ENCODE measurements around the gene CCDC8. TPM values are rescaled to one million over a fixed set of nuclear protein-coding genes. Genes with fewer than 3 reads are reported as not detected.

Gene CCDC8
- total RNA-seq, 1 experiment from 2014 or later: 27.5 TPM

- Histone ChIP-seq H3K23ac (ENCODE audit: insufficient read length, low read depth, low read length) (no peak overlapping the region), H2BK15ac (ENCODE audit: low read depth, low read length) (no peak overlapping the region), H2AFZ (ENCODE audit: low read length) (no peak overlapping the region), H2BK120ac (ENCODE audit: low read depth, low read length, poor library complexity, severe bottlenecking) (no peak overlapping the region), H4K5ac (ENCODE audit: insufficient read length, low read depth, low read length) (no peak overlapping the region), H3K9ac (ENCODE audit: extremely low read depth, insufficient read length, low read length) (no peak overlapping the region), H3K27me3 (ENCODE audit: insufficient read depth, low read length) (no peaks in the 10 kb centered on the region), H3K18ac (ENCODE audit: insufficient read length, low read depth, low read length) (no peak overlapping the region), H3K79me2 (ENCODE audit: insufficient read depth, low read length) (no peaks in the 10 kb centered on the region), H2AK5ac (ENCODE audit: insufficient read length, low read length) (no peak overlapping the region), H3K14ac (ENCODE audit: insufficient read depth, low read length) (no peak overlapping the region), H3K4ac (ENCODE audit: low read depth, low read length) (no peak overlapping the region), H2BK12ac (ENCODE audit: insufficient read length, low read depth, low read length) (no peak overlapping the region), H4K91ac (ENCODE audit: insufficient read length, low read depth, low read length) (no peak overlapping the region), H2BK20ac (ENCODE audit: low read depth, low read length, poor library complexity, severe bottlenecking) (no peak overlapping the region), H3T11ph (ENCODE audit: low read length) (no peak overlapping the region), H4K20me1 (ENCODE audit: control insufficient read depth, insufficient read depth, insufficient read length) (no peaks in the 10 kb centered on the region), H3K4me2 (ENCODE audit: insufficient read depth, insufficient read length, low read length) (no peak overlapping the region), H3K23me2 (ENCODE audit: insufficient read length, low read depth, low read length, poor library complexity, severe bottlenecking) (no peaks in the 10 kb centered on the region), H3K9me3 (ENCODE audit: control insufficient read depth, low read depth, low read length) (no peaks in the 10 kb centered on the region), H3K56ac (ENCODE audit: insufficient read length, low read depth, low read length) (no peak overlapping the region), H3K27ac (ENCODE audit: insufficient read length, low read depth, low read length) (no peak overlapping the region), H3K4me1 (ENCODE audit: insufficient read depth, low read length) (no peaks in the 10 kb centered on the region), H2BK5ac (ENCODE audit: insufficient read length, low read length) (no peak overlapping the region), H4K8ac (replicated peaks; ENCODE audit: insufficient read length, low read depth, low read length) (no peak overlapping the region), H3K79me1 (ENCODE audit: insufficient read depth, low read depth, low read length, poor library complexity, severe bottlenecking) (no peaks in the 10 kb centered on the region)
- Mint-ChIP-seq H3K4me3 (no peak overlapping the region), H3K4me1 (no peaks in the 10 kb centered on the region), H3K9me3 (no peaks in the 10 kb centered on the region; a peak in 1 of 5 replicates), H3K27ac (no peak overlapping the region), H3K27me3 (ENCODE audit: low read depth) (peaks cover 2% of the 10 kb centered on the region), H3K36me3 (ENCODE audit: insufficient read depth in 1 of 3, low read depth in 3 of 3) (no peaks in the 10 kb centered on the region)
- WGBS (ENCODE audit: extremely low coverage, insufficient read length, low lambda C conversion rate): no CpG with 5 or more reads among the region's 5 CpGs
- DNase-seq: no peak
- no peak for TF ChIP-seq CTCF (conservative IDR thresholded peaks at IDR 0.05)
These were observed 43.6 kb upstream of the CCDC8 start for GRCh38 chr19:46456930-46457329.
